Spleen (tissue), 7 donors: ENCODE data around the gene DYNLT1.

Experiments used
- CTCF ChIP-seq, 11 experiments: fragments of 200-600 bp in 7 of 11; fragments of 450-650 bp in 4 of 11; sonication (generic) in 4 of 11; IDR thresholded peaks in 8 of 11; conservative IDR thresholded peaks in 3 of 11; 1 replicate in 7 of 11; 2 replicates in 4 of 11; pipeline versions ENCODE4 v1.4.0 to v1.8.0; 2016 to 2021; ENCODE audit warnings: antibody characterized with exemption in 11 of 11, inconsistent platforms in 4 of 11, mild to moderate bottlenecking in 1 of 11
- POLR2A ChIP-seq, 3 donors: fragments of 450-650 bp; IDR thresholded peaks; one replicate each; pipeline ENCODE4 v1.5.1; 2017; ENCODE audit warnings: antibody characterized with exemption in 3 of 3, mild to moderate bottlenecking in 1 of 3
- POLR2AphosphoS5 ChIP-seq, 3 donors: sonication (generic); formaldehyde crosslinking; IDR thresholded peaks; one replicate each; pipeline ENCODE4 v1.5.1; 2017; ENCODE audit warnings: antibody characterized with exemption in 3 of 3
- donor health status: DM: no; HTN: no; CAD: no; lungs with moderate emphysema.
- donor health status: DM: no; HTN: no; CAD: no.
- donor health status: DM: no; HTN: no; CAD: no.

- TF ChIP-seq CTCF (IDR thresholded peaks at IDR 0.05 in 8 of 11, conservative IDR thresholded peaks at IDR 0.05 in 3 of 11) (peak in 4 of 11 experiments; percentile 14 to 50 (median 24)), POLR2A (IDR thresholded peaks at IDR 0.05) (no peak), POLR2AphosphoS5 (IDR thresholded peaks at IDR 0.05) (no peak)
Measured at GRCh38 chr6:158595223-158595622, 49.3 kb downstream of the DYNLT1 start.
